ENCODE data around the gene LRP1.
"Not testable (repeated sequence)": the region's sequence is repeated elsewhere in the genome, so short reads cannot be mapped to it uniquely, and the experiment has no call there.

LRP1 gene

DNA sequence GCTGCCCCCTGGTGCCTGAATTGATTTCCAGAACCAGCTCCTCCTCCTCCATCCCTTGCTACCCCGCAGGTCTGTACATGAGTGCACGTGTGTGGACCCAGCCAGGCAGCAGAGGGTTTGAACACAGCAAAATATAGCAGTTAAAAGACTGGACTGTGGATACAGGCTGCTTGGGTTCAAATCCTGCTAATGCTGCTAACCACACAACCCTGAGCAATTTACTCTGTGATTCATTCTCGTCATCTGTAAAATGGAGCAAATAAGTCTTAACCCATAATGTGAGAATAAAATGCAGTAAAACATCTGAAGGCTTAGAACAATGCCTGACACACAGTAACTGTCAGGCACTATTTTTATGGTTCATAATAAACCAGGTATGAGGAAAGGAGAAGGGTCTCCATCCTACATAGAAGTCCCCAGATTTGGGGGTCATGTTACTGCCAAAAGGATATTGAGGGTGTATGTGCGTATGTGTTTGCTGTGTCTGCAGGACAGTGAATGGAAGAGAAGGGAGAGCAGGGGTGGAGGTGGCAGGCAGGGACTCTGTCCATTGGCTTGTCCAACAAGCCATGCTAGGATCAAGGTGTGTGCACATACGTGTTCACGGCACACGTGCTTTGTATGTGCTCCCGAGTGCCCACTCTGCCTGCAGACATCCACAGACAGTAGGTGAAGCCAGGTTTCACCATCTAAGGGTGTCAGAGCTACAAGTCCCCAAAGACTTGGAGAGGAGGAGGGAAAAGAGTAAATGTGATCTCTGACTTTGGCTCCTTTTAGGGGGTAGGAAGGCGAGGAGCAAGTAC lies 15.6 kb upstream of the LRP1 start:
- no peak for DNase-seq (ENCODE audit: extremely low read depth, low read depth)
- H3K4me3 ChIP-seq (replicated peaks; ENCODE audit: low read depth, low read length): peak overlapping the region; percentile 79
- TF ChIP-seq, protein P1, sequence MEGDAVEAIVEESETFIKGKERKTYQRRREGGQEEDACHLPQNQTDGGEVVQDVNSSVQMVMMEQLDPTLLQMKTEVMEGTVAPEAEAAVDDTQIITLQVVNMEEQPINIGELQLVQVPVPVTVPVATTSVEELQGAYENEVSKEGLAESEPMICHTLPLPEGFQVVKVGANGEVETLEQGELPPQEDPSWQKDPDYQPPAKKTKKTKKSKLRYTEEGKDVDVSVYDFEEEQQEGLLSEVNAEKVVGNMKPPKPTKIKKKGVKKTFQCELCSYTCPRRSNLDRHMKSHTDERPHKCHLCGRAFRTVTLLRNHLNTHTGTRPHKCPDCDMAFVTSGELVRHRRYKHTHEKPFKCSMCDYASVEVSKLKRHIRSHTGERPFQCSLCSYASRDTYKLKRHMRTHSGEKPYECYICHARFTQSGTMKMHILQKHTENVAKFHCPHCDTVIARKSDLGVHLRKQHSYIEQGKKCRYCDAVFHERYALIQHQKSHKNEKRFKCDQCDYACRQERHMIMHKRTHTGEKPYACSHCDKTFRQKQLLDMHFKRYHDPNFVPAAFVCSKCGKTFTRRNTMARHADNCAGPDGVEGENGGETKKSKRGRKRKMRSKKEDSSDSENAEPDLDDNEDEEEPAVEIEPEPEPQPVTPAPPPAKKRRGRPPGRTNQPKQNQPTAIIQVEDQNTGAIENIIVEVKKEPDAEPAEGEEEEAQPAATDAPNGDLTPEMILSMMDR (IDR thresholded peaks at IDR 0.05; ENCODE audit: low read depth, low read length, missing control alignments): peak; percentile 76

DNA sequence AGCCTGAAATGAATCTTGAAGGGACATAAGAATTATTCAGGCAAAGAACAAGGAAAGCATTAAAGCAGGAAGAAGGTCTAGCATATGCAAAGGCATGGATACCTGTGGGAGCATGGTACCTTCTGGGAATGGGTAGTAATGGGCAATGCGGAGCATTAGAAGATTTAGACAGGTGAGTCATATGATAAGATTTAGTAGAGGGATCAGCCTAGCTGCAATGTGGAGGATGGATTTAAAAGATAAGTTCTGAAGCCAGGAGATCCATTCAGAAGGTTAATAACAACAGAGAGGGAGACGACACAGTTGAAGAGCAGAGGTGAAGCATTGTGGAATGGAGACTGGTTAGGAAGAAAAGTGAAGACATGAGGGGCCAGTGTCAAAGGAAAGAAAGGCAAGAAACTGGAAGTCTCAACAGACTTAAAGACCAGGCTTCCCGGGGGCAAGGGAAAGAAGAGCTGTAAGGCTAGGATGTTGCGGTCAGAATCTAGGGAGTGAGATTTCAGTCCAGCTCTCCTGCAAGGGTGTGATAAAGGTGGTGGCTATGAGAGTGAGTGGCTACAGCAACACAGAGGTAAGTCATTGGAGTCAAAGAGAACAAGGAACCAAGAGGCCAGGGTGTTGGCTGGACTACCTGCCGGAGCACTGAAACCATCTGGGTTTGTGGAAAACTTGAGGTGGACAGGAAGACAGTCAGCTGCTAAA lies 11.6 kb upstream of the LRP1 start:
- TF ChIP-seq, protein P1 (IDR thresholded peaks at IDR 0.05; ENCODE audit: low read depth, low read length, missing control alignments): no peak
- H3K4me3 ChIP-seq (replicated peaks; ENCODE audit: low read depth, low read length): no peak overlapping the region
- no peak for DNase-seq (ENCODE audit: extremely low read depth, low read depth)

DNA sequence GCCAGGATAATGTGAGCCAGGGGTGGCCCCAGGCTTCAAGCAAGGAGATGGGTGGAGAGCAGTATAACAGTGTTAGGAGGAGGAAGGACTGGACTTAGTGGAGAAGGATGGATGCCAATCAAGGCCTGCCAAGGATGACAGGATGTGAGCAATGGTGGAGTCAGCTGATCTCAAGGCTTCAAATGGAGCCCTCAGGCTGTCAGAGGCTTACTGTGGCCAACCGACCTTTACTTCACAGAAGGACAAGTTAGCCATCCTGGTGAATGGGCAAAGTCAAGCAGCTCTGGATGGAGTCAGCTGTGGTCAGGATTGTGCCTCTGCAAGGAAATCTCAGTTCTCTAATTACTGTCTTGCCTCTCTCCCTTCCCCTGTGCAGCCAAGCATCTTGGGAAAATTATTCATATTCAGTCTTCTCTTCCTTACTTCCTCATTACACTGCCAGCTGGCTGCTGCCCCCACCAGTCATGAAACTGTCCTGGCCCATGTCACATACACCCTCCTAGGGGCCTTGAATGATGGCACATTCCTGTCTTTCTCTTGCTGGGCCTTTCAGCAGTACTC lies 9.5 kb upstream of the LRP1 start:
- DNase-seq (ENCODE audit: extremely low read depth, low read depth): no peak
- TF ChIP-seq, protein P1 (IDR thresholded peaks at IDR 0.05; ENCODE audit: low read depth, low read length, missing control alignments): no peak

DNA sequence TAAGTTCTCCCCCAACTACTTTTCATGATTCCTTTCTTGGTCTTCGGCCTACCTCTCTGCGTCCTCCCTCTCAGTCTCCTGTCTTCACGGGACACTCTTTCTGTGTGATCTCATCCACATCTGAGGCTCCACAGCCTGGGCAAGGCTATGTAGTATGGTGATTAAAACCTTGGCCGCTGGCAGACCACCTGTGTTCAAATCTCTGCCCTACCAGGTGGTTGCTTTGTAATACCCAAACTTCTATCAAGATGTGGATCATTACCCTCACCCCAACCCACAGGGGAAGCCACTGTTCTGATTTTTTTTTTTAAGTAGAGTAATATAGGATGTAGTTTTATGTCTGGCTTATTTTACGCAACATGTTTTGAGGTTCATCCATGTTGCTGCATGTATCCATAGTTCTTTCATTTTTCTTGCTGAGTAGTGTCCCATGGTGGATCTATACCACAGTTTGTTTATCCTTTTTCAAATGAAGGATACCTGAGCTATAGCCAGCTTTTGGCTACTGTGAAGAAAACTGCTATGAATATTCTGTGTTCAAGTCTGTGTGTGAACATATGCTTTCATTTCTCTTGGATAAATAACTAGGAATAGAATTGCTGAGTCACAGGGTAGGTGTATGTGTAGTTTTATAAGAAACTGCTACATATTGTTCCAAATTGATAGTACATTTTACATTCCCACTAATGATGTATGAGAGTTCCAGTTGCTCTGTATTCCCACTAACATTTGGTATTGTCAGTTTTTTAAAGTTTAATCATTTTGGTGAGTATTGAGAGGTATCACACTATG lies 8.8 kb upstream of the LRP1 start:
- DNase-seq (ENCODE audit: extremely low read depth, low read depth): no peak
- TF ChIP-seq, protein P1 (IDR thresholded peaks at IDR 0.05; ENCODE audit: low read depth, low read length, missing control alignments): no peak
- no peak overlapping the region for H3K4me3 ChIP-seq (replicated peaks; ENCODE audit: low read depth, low read length)

More for the DNA sequence above, 9.5 kb upstream of the LRP1 start:
- no peak overlapping the region for H3K4me3 ChIP-seq (replicated peaks; ENCODE audit: low read depth, low read length)

DNA sequence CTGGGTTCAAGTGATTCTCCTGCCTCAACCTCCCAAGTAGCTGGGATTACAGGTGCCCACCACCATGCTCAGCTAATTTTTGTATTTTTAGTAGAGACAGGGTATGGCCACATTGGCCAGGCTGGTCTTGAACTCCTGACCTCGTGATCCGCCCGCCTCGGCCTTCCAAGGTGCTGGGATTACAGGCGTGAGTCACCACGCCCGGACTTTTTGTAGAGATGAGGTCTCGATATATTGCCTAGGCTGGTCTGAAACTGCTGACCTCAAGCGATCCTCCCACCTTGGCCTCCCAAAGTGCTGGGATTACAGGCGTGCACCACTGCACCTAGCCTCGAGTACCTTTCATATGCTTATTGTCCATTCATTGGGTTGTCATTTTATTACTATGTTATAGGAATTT lies 7.6 kb upstream of the LRP1 start:
- H3K4me3 ChIP-seq (replicated peaks; ENCODE audit: low read depth, low read length); DNase-seq (ENCODE audit: extremely low read depth, low read depth): not testable (repeated sequence)

DNA sequence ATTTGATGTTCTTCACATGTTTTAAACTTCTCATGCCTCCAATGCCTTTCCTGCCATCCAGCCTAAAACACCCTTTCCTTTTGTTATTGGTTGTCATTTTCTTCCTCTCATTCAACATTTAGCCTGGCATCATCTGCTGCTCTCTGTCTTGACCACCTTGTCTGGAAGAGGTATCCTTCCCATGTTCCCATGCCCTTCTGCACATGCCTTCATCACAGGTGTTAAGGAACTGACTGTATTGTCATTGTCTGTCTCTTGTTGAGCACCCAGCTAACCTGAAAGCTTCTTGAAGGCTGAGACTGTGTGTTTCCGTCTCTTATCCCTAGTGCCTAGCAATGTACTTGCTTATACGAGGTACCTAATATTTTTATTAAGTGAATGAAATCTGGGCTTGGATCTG lies 4.5 kb upstream of the LRP1 start:
- DNase-seq (ENCODE audit: extremely low read depth, low read depth): no peak
- H3K4me3 ChIP-seq (replicated peaks; ENCODE audit: low read depth, low read length): no peak overlapping the region
- TF ChIP-seq, protein P1 (IDR thresholded peaks at IDR 0.05; ENCODE audit: low read depth, low read length, missing control alignments): no peak
